OCI-LY3 (cell line): ENCODE data around the gene FFAR1.

Experiments used
- H2AFZ ChIP-seq: fragments of 200-600, 300-600 bp; shearing (Covaris generic); 2 replicates; pipeline ENCODE4 v1.6.0; 2014; ENCODE audit warnings: antibody characterized with exemption, low read depth, low read length
- H3K27ac ChIP-seq: fragments of 200-600, 300-600 bp; sonication (generic); 2 replicates; pipeline ENCODE4 v1.5.1; 2014; ENCODE audit warnings: mild to moderate bottlenecking, low read length, moderate library complexity, mixed read lengths
- H3K27me3 ChIP-seq: fragments of 200-600, 300-600 bp; sonication (generic); 2 replicates; pipeline ENCODE4 v1.6.1; 2014; ENCODE audit warnings: low read depth, low read length, mixed read lengths
- H3K36me3 ChIP-seq: fragments of 200-600, 300-600 bp; sonication (generic); replicated peaks from 2 replicates; pipeline ENCODE3; 2014; ENCODE audit warnings: low read depth, low read length, mixed read lengths
- H3K4me1 ChIP-seq: fragments of 300-600, 200-600 bp; sonication (generic); 2 replicates; pipeline ENCODE4 v1.6.1; 2014; ENCODE audit warnings: low read length, mixed read lengths
- H3K4me2 ChIP-seq: fragments of 200-600, 300-600 bp; sonication (generic); 2 replicates; pipeline ENCODE4 v1.6.1; 2014; ENCODE audit warnings: low read length, mixed read lengths
- H3K4me3 ChIP-seq: fragments of 300-600, 200-600 bp; sonication (generic); 2 replicates; pipeline ENCODE4 v1.5.1; 2014; ENCODE audit warnings: antibody characterized with exemption, mild to moderate bottlenecking, low read length, moderate library complexity
- H3K79me2 ChIP-seq: fragments of 300-600, 200-600 bp; shearing (Covaris generic); 2 replicates; pipeline ENCODE4 v1.6.1; 2014; ENCODE audit warnings: mild to moderate bottlenecking, low read length, mixed read lengths
- H3K9ac ChIP-seq: fragments of 300-600, 200-600 bp; shearing (Covaris generic); 2 replicates; pipeline ENCODE4 v1.6.0; 2014; ENCODE audit warnings: mild to moderate bottlenecking, low read length, moderate library complexity
- H3K9me3 ChIP-seq: fragments of 200-600, 300-600 bp; shearing (Covaris generic); 2 replicates; pipeline ENCODE4 v1.6.1; 2014; ENCODE audit warnings: low read length, mixed read lengths; ENCODE audit not compliant: insufficient read depth
- H4K20me1 ChIP-seq: fragments of 200-600, 300-600 bp; sonication (generic); 2 replicates; pipeline ENCODE4 v1.6.1; 2016; ENCODE audit warnings: low read length, mixed read lengths; ENCODE audit not compliant: insufficient read depth
- EZH2phosphoT487 ChIP-seq: fragments of 200-600 bp; shearing (Covaris generic); IDR thresholded peaks from 2 replicates; pipeline ENCODE4 v1.6.1; 2018; ENCODE audit warnings: antibody characterized with exemption, mixed run types, low read depth
- TF ChIP-seq, protein P1 (sequence below): fragments of 200-600, 300-600 bp; sonication (generic); IDR thresholded peaks from 2 replicates; pipeline ENCODE4 v1.5.1; 2014; ENCODE audit warnings: antibody characterized with exemption, low read length, low read depth

The FFAR1 gene

GRCh38 chr19:35320065-35320713, 27.5 kb upstream of the FFAR1 start:
- Histone ChIP-seq H3K27ac (no peak overlapping the region), H3K4me1 (peaks cover 40% of the 10 kb centered on the region), H3K27me3 (peaks cover 14% of the 10 kb centered on the region; the same call in 1 of the 2 replicates), H4K20me1 (no peaks in the 10 kb centered on the region), H3K9ac (0 out of 2 replicates have a peak overlapping the region, but pooled peaks have one; percentile 5), H2AFZ (peak overlapping the region; percentile 75; the same call in 1 of the 2 replicates), H3K36me3 (no peaks in the 10 kb centered on the region), H3K4me2 (peak overlapping the region; percentile 57), H3K9me3 (peaks cover 6% of the 10 kb centered on the region; the same call in 1 of the 2 replicates), H3K4me3 (peak overlapping the region; percentile 30; the same call in 1 of the 2 replicates), H3K79me2 (no peaks in the 10 kb centered on the region)
- TF ChIP-seq EZH2phosphoT487 = no peak
- TF ChIP-seq, protein P1, sequence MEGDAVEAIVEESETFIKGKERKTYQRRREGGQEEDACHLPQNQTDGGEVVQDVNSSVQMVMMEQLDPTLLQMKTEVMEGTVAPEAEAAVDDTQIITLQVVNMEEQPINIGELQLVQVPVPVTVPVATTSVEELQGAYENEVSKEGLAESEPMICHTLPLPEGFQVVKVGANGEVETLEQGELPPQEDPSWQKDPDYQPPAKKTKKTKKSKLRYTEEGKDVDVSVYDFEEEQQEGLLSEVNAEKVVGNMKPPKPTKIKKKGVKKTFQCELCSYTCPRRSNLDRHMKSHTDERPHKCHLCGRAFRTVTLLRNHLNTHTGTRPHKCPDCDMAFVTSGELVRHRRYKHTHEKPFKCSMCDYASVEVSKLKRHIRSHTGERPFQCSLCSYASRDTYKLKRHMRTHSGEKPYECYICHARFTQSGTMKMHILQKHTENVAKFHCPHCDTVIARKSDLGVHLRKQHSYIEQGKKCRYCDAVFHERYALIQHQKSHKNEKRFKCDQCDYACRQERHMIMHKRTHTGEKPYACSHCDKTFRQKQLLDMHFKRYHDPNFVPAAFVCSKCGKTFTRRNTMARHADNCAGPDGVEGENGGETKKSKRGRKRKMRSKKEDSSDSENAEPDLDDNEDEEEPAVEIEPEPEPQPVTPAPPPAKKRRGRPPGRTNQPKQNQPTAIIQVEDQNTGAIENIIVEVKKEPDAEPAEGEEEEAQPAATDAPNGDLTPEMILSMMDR = no peak

DNA sequence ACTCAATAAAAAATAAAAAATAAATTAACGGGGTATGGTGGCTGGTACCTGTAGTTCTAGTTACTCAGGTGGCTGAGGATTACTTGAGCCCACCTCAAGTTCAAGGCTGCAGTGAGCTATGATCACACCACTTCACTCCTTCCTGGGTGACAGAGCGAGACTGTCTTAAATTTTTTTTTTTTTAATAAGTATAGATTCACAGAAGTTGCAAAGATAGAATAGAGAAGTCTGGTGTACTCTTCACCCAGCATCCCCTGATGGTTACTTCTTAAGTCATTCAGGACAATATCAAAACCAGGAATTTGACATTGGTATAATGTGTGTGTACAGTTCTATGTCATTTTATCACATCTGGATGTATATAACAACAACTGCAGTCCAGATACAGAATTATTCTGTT, 26.4 kb upstream of the FFAR1 start:
- peaks cover 14% of the 10 kb centered on the region; the same call in 1 of the 2 replicates for H3K27me3 ChIP-seq
- H3K4me1 ChIP-seq = peaks cover 40% of the 10 kb centered on the region
- H3K4me3 ChIP-seq = no peak overlapping the region
- no peaks in the 10 kb centered on the region for H4K20me1 ChIP-seq
- no peak overlapping the region for H3K27ac ChIP-seq
- H3K9me3 ChIP-seq = peaks cover 6% of the 10 kb centered on the region; the same call in 1 of the 2 replicates
- TF ChIP-seq, protein P1 = no peak
- TF ChIP-seq EZH2phosphoT487 = no peak
- no peak overlapping the region for H3K9ac ChIP-seq
- no peak overlapping the region for H2AFZ ChIP-seq
- H3K36me3 ChIP-seq = no peaks in the 10 kb centered on the region
- no peak overlapping the region for H3K4me2 ChIP-seq
- H3K79me2 ChIP-seq = no peaks in the 10 kb centered on the region

GRCh38 chr19:35322014-35322413, 25.7 kb upstream of the FFAR1 start:
- Histone ChIP-seq H3K27me3 (peaks cover 14% of the 10 kb centered on the region; the same call in 1 of the 2 replicates), H3K4me1 (peaks cover 40% of the 10 kb centered on the region), H3K79me2 (no peaks in the 10 kb centered on the region), H2AFZ (no peak overlapping the region), H3K36me3 (no peaks in the 10 kb centered on the region), H3K9me3 (peaks cover 6% of the 10 kb centered on the region; the same call in 1 of the 2 replicates), H3K9ac (no peak overlapping the region), H3K4me3 (no peak overlapping the region), H3K4me2 (no peak overlapping the region), H3K27ac (no peak overlapping the region), H4K20me1 (no peaks in the 10 kb centered on the region)
- TF ChIP-seq EZH2phosphoT487 = no peak
- TF ChIP-seq, protein P1 = no peak

GRCh38 chr19:35327642-35328041, 20.1 kb upstream of the FFAR1 start:
- Histone ChIP-seq H2AFZ (no peak overlapping the region), H3K4me2 (no peak overlapping the region), H4K20me1 (peaks cover 7% of the 10 kb centered on the region; the same call in 1 of the 2 replicates), H3K36me3 (peaks cover 28% of the 10 kb centered on the region), H3K27ac (no peak overlapping the region), H3K79me2 (peaks cover 37% of the 10 kb centered on the region), H3K4me1 (peaks cover 59% of the 10 kb centered on the region), H3K4me3 (no peak overlapping the region), H3K9me3 (0 out of 2 replicates have a peak, but pooled peaks cover 4% of the 10 kb centered on the region), H3K27me3 (0 out of 2 replicates have a peak, but pooled peaks cover 3% of the 10 kb centered on the region), H3K9ac (no peak overlapping the region)
- TF ChIP-seq, protein P1 = peak; percentile 47
- no peak for TF ChIP-seq EZH2phosphoT487
